ENCODE results near the gene UQCC2.

UQCC2 gene

GRCh38 chr6:33744001-33744848 lies 32.7 kb upstream of the UQCC2 start:
- peak; percentile 98 for TF ChIP-seq CTCF (IDR thresholded peaks at IDR 0.05; ENCODE audit: low read length, missing control alignments)
- peak; percentile 83 for DNase-seq (ENCODE audit: low read depth)
- H3K4me3 ChIP-seq (replicated peaks; ENCODE audit: low read depth, low read length): no peak overlapping the region

GRCh38 chr6:33742837-33743236 lies 31.3 kb upstream of the UQCC2 start:
- TF ChIP-seq CTCF (IDR thresholded peaks at IDR 0.05; ENCODE audit: low read length, missing control alignments): no peak
- DNase-seq (ENCODE audit: low read depth): no peak
- H3K4me3 ChIP-seq (replicated peaks; ENCODE audit: low read depth, low read length): no peak overlapping the region

- no peak overlapping the region for H3K4me3 ChIP-seq (replicated peaks; ENCODE audit: low read depth, low read length)
- no peak for TF ChIP-seq CTCF (IDR thresholded peaks at IDR 0.05; ENCODE audit: low read length, missing control alignments)
- DNase-seq (ENCODE audit: low read depth): no peak
Observed at GRCh38 chr6:33742092-33742491, 30.6 kb upstream of the UQCC2 start.

- no peak overlapping the region for H3K4me3 ChIP-seq (replicated peaks; ENCODE audit: low read depth, low read length)
- no peak for TF ChIP-seq CTCF (IDR thresholded peaks at IDR 0.05; ENCODE audit: low read length, missing control alignments)
- no peak for DNase-seq (ENCODE audit: low read depth)
Observed at GRCh38 chr6:33740794-33741193, 29.3 kb upstream of the UQCC2 start.

GRCh38 chr6:33740204-33740608 lies 28.7 kb upstream of the UQCC2 start:
- DNase-seq (ENCODE audit: low read depth): peak; percentile 32
- H3K4me3 ChIP-seq (replicated peaks; ENCODE audit: low read depth, low read length): no peak overlapping the region
- no peak for TF ChIP-seq CTCF (IDR thresholded peaks at IDR 0.05; ENCODE audit: low read length, missing control alignments)

GRCh38 chr6:33739571-33739970 lies 28.1 kb upstream of the UQCC2 start:
- DNase-seq (ENCODE audit: low read depth): no peak
- no peak overlapping the region for H3K4me3 ChIP-seq (replicated peaks; ENCODE audit: low read depth, low read length)
- TF ChIP-seq CTCF (IDR thresholded peaks at IDR 0.05; ENCODE audit: low read length, missing control alignments): no peak

- no peak for TF ChIP-seq CTCF (IDR thresholded peaks at IDR 0.05; ENCODE audit: low read length, missing control alignments)
Observed at GRCh38 chr6:33738879-33739278, 27.4 kb upstream of the UQCC2 start.

More at GRCh38 chr6:33738879-33739278, 27.4 kb upstream of the UQCC2 start:
- no peak overlapping the region for H3K4me3 ChIP-seq (replicated peaks; ENCODE audit: low read depth, low read length)
- no peak for DNase-seq (ENCODE audit: low read depth)

Data from fibroblast of pulmonary artery (primary cell).